HepG2 (cell line): ENCODE measurements around the gene XKR7. TPM values are rescaled to one million over a fixed set of nuclear protein-coding genes. Genes with fewer than 3 reads are reported as not detected.

Experiments used
- ATAC-seq: fragments of 200-7000 bp; cut with Tn5 transposase; 3 replicates; pipeline ENCODE4 v1.9.1; 2020; ENCODE audit warnings: mild to moderate bottlenecking, moderate library complexity
- BruUV-seq: library from RNA; stranded (reverse); fragments of 400-500 nt; replicated peaks from 2 replicates; lab custom pipeline; 2021; lab: Mats Ljungman, UMichigan
- CTCF ChIA-PET: fragments of 300-600 bp; formaldehyde crosslinking; extraction: SDS; loops from one replicate; lab custom pipeline; 2021; ENCODE audit warnings: low total read pairs, inconsistent platforms, low intra/inter-chr PET ratio; lab: Yijun Ruan, JAX
- POLR2A ChIA-PET: fragments of 350-600 bp; sonication (Branson Sonifier 250); formaldehyde crosslinking; loops from one replicate; lab custom pipeline; 2020; ENCODE audit warnings: antibody characterized with exemption, inconsistent platforms; lab: Yijun Ruan, JAX
- DNase-seq: peaks from one replicate; pipeline ENCODE4 v3.0.0-alpha.2; 2015; ENCODE audit warnings: low spot score
- FAIRE-seq: peaks from 3 replicates; lab custom pipeline; 2011; peaks lifted over from hg19 to GRCh38; lab: Jason Lieb, UNC
- H2AFZ ChIP-seq: one replicate; pipeline ENCODE4 v1.6.1; 2011; ENCODE audit warnings: low read length, inconsistent platforms
- H3K27ac ChIP-seq: fragments of 300-600 bp; 3 replicates; pipeline ENCODE4 v1.8.0; 2011; ENCODE audit warnings: mixed run types, mild to moderate bottlenecking, mixed read lengths, low read length, inconsistent platforms; ENCODE audit not compliant: insufficient read depth; ENCODE audit errors: extremely low read length
- H3K27me3 ChIP-seq, 2 experiments: fragments of 200-600 bp in 1 of 2; 2 replicates in 1 of 2; 3 replicates in 1 of 2; pipeline versions ENCODE4 v1.6.0 to v1.8.0; 2011; ENCODE audit warnings: low read length in 2 of 2, mild to moderate bottlenecking in 2 of 2, moderate library complexity in 2 of 2, inconsistent platforms in 1 of 2; ENCODE audit not compliant: insufficient read depth in 2 of 2, control insufficient read depth in 1 of 2
- H3K36me3 ChIP-seq, 2 experiments: fragments of 200-600 bp in 1 of 2; replicated peaks in 1 of 2; 2 replicates in 1 of 2; 3 replicates in 1 of 2; pipeline versions ENCODE4 v1.5.1 to v1.8.0; 2011; ENCODE audit warnings: low read length in 2 of 2, inconsistent platforms in 1 of 2; ENCODE audit not compliant: insufficient read depth in 2 of 2, control insufficient read depth in 1 of 2
- H3K4me1 ChIP-seq: 2 replicates; pipeline ENCODE4 v1.5.1; 2012; ENCODE audit warnings: low read length, inconsistent platforms; ENCODE audit not compliant: insufficient read depth
- H3K4me2 ChIP-seq: 2 replicates; pipeline ENCODE4 v1.6.0; 2011; ENCODE audit warnings: low read depth, low read length, inconsistent platforms
- H3K4me3 ChIP-seq, 3 experiments: fragments of 200-600 bp in 1 of 3; sonication (generic), shearing (Covaris generic) in 1 of 3; replicated peaks in 1 of 3; 2 replicates each; pipeline ENCODE4 v1.5.1; 2011 to 2016; ENCODE audit warnings: low read length in 3 of 3, inconsistent platforms in 2 of 3, low read depth in 2 of 3, mild to moderate bottlenecking in 2 of 3, control low read depth in 1 of 3, mixed read lengths in 1 of 3; ENCODE audit not compliant: insufficient read depth in 1 of 3
- H3K79me2 ChIP-seq: one replicate; pipeline ENCODE4 v1.6.1; 2011; ENCODE audit warnings: low read length, inconsistent platforms; ENCODE audit not compliant: insufficient read depth
- H3K9ac ChIP-seq: 2 replicates; pipeline ENCODE4 v1.6.0; 2011; ENCODE audit warnings: mild to moderate bottlenecking, low read depth, low read length, inconsistent platforms; ENCODE audit not compliant: insufficient read depth
- H3K9me3 ChIP-seq: 2 replicates; pipeline ENCODE4 v1.5.1; 2012; ENCODE audit warnings: mild to moderate bottlenecking, low read length
- H4K20me1 ChIP-seq: 2 replicates; pipeline ENCODE4 v1.6.0; 2011; ENCODE audit warnings: inconsistent platforms, mild to moderate bottlenecking, low read length, moderate library complexity; ENCODE audit not compliant: insufficient read depth
- CHD4 ChIP-seq: fragments of 200-600 bp; sonication (generic); IDR thresholded peaks from 2 replicates; pipeline ENCODE4 v1.7.0; 2017; ENCODE audit warnings: mild to moderate bottlenecking, low read length, borderline replicate concordance
- CTCF ChIP-seq: sonication (generic); formaldehyde crosslinking; IDR thresholded peaks from 2 replicates; pipeline ENCODE4 v1.5.0; 2020; ENCODE audit warnings: mild to moderate bottlenecking, missing genetic modification reagents, moderate library complexity
- GFI1 ChIP-seq: sonication (generic); formaldehyde crosslinking; IDR thresholded peaks from 2 replicates; pipeline ENCODE4 v1.5.0; 2020; ENCODE audit warnings: missing genetic modification reagents, mild to moderate bottlenecking, borderline replicate concordance
- HDAC6 ChIP-seq: fragments of 200-600 bp; sonication (generic); IDR thresholded peaks from 2 replicates; pipeline ENCODE4 v1.7.0; 2017; ENCODE audit warnings: mild to moderate bottlenecking, antibody characterized with exemption, low read length, low read depth
- HIVEP1 ChIP-seq: sonication (generic); formaldehyde crosslinking; IDR thresholded peaks from 2 replicates; pipeline ENCODE4 v1.4.0; 2020; ENCODE audit warnings: mild to moderate bottlenecking, missing genetic modification reagents
- JARID2 ChIP-seq: sonication (generic); formaldehyde crosslinking; IDR thresholded peaks from 2 replicates; pipeline ENCODE4 v1.8.1; 2023; ENCODE audit warnings: missing genetic modification reagents, inconsistent platforms; ENCODE audit not compliant: insufficient replicate concordance
- KLF12 ChIP-seq: sonication (generic); formaldehyde crosslinking; IDR thresholded peaks from 2 replicates; pipeline ENCODE4 v1.4.0; 2020; ENCODE audit warnings: missing genetic modification reagents, borderline replicate concordance
- KMT2A ChIP-seq: sonication (generic); formaldehyde crosslinking; IDR thresholded peaks from 2 replicates; pipeline ENCODE4 v1.4.0; 2020; ENCODE audit warnings: missing genetic modification reagents
- MAFF ChIP-seq: IDR thresholded peaks from 2 replicates; pipeline ENCODE4 v1.6.1; 2011; ENCODE audit warnings: low read depth, low read length, improper control_type of control experiment
- MAFK ChIP-seq, 2 experiments: IDR thresholded peaks in 1 of 2; conservative IDR thresholded peaks in 1 of 2; 2 replicates each; pipeline ENCODE4 v1.6.1; 2011; ENCODE audit warnings: improper control_type of control experiment in 2 of 2, low read length in 2 of 2
- NAIF1 ChIP-seq: sonication (generic); formaldehyde crosslinking; IDR thresholded peaks from 2 replicates; pipeline ENCODE4 v1.5.0; 2020; ENCODE audit warnings: mild to moderate bottlenecking, missing genetic modification reagents, borderline replicate concordance
- NFIC ChIP-seq: IDR thresholded peaks from 2 replicates; pipeline ENCODE4 v1.6.1; 2012; ENCODE audit warnings: mild to moderate bottlenecking, low read length, inconsistent platforms
- PHF20 ChIP-seq: sonication (generic); formaldehyde crosslinking; IDR thresholded peaks from 2 replicates; pipeline ENCODE4 v1.5.0; 2020; ENCODE audit warnings: mild to moderate bottlenecking, missing genetic modification reagents
- POLR2AphosphoS2 ChIP-seq: IDR thresholded peaks from 2 replicates; pipeline ENCODE4 v1.6.1; 2011; ENCODE audit warnings: low read depth, low read length, improper control_type of control experiment
- RAD21 ChIP-seq: fragments of 450-650 bp; formaldehyde crosslinking; IDR thresholded peaks from 2 replicates; pipeline ENCODE4 v1.5.0; 2020; ENCODE audit warnings: mild to moderate bottlenecking
- SIX4 ChIP-seq: sonication (generic); formaldehyde crosslinking; IDR thresholded peaks from 2 replicates; pipeline ENCODE4 v1.4.0; 2020; ENCODE audit warnings: missing genetic modification reagents
- SP4 ChIP-seq: sonication (generic); formaldehyde crosslinking; IDR thresholded peaks from 2 replicates; pipeline ENCODE4 v1.8.1; 2023; ENCODE audit warnings: mild to moderate bottlenecking, missing genetic modification reagents
- SRSF4 ChIP-seq: fragments of 200-400 bp; formaldehyde crosslinking; IDR thresholded peaks from one replicate; pipeline ENCODE4 v1.6.1; 2018; ENCODE audit warnings: mild to moderate bottlenecking, low read depth, low read length, moderate library complexity; ENCODE audit not compliant: poor library complexity, severe bottlenecking
- STAG1 ChIP-seq: sonication (generic); formaldehyde crosslinking; IDR thresholded peaks from 2 replicates; pipeline ENCODE4 v1.4.0; 2020; ENCODE audit warnings: missing genetic modification reagents
- TCF12 ChIP-seq, 2 experiments: fragments of 450-650 bp in 1 of 2; sonication (generic) in 1 of 2; formaldehyde crosslinking in 1 of 2; IDR thresholded peaks; 2 replicates each; pipeline versions ENCODE4 v1.6.1 to v1.8.0; 2017 to 2022; ENCODE audit warnings: antibody characterized with exemption in 1 of 2, mild to moderate bottlenecking in 1 of 2, missing genetic modification reagents in 1 of 2, moderate library complexity in 1 of 2
- ZBTB7A ChIP-seq: sonication (generic); formaldehyde crosslinking; IDR thresholded peaks from 2 replicates; pipeline ENCODE4 v1.8.0; 2022; ENCODE audit warnings: mild to moderate bottlenecking, missing genetic modification reagents
- ZMYM4 ChIP-seq: sonication (generic); formaldehyde crosslinking; IDR thresholded peaks from 2 replicates; pipeline ENCODE4 v1.8.1; 2023; ENCODE audit warnings: mild to moderate bottlenecking, missing genetic modification reagents
- ZNF3 ChIP-seq: IDR thresholded peaks from 2 replicates; pipeline ENCODE4 v1.7.0; 2017; ENCODE audit warnings: inconsistent platforms
- ZNF460 ChIP-seq: sonication (generic); formaldehyde crosslinking; IDR thresholded peaks from 2 replicates; pipeline ENCODE4 v1.5.1; 2020; ENCODE audit warnings: missing genetic modification reagents, mild to moderate bottlenecking, borderline replicate concordance
- ZNF577 ChIP-seq: sonication (generic); formaldehyde crosslinking; IDR thresholded peaks from 2 replicates; pipeline ENCODE4 v1.4.0; 2020; ENCODE audit warnings: mild to moderate bottlenecking, low read depth, missing genetic modification reagents, borderline replicate concordance
- WGBS: methylation state at CpG from one replicate; pipeline ENCODE4 v1.1.6; 2017; ENCODE audit warnings: low lambda C conversion rate; 5-methylcytosine and 5-hydroxymethylcytosine counted together
- in situ Hi-C: cut with HindIII; loops from 2 replicates; pipeline ENCODE4 v1.10.0; 2017; ENCODE audit warnings: low pct_unique_long_range_greater_than_20kb; ENCODE audit not compliant: extremely low pct_ligation_motif_present
- intact Hi-C: fragments of 100-400 bp; cut with micrococcal nuclease; formaldehyde crosslinking; loops from one replicate; pipeline ENCODE4 v1.10.0; 2022; ENCODE audit not compliant: unreplicated experiment
- polyA plus RNA-seq, 8 experiments: library from polyadenylated mRNA; depleted of rRNA in 3 of 8; stranded (reverse) in 7 of 8; unstranded in 1 of 8; fragments of >200 nt; fragmentation: Illumina TruSeq in 4 of 8; extraction: Trizol in 4 of 8; gene quantifications; 2 replicates each; pipeline versions ENCODE4 v1.2.1 to v1.2.3, GENCODE V29; 2011 to 2016; ENCODE audit warnings: low read depth in 4 of 8, missing spikeins in 1 of 8, mixed read lengths in 1 of 8; ENCODE audit not compliant: insufficient read depth in 1 of 8
- total RNA-seq, 5 experiments: library from RNA; depleted of rRNA; stranded (reverse); fragments of >200 nt; fragmentation: Illumina TruSeq; extraction: Trizol; gene quantifications; 2 replicates each; pipeline ENCODE4 v1.2.3, GENCODE V29; 2016; ENCODE audit warnings: low read depth in 1 of 5

XKR7 gene
- total and polyA plus RNA-seq, 2 of the 13 experiments (the other 11 are each of a cell fraction or from before 2014, with no cell fraction given), result not detected

GRCh38 chr20:31934968-31935764 lies 32.8 kb upstream of the XKR7 start:
- Histone ChIP-seq H4K20me1 (no peaks in the 10 kb centered on the region), H3K27me3 (peaks cover 0 to 15% of the 10 kb centered on the region in 2 experiments; a peak in 2 of 5 replicates), H3K4me2 (no peak overlapping the region), H3K9me3 (no peaks in the 10 kb centered on the region), H3K4me3 (no peak overlapping the region), H3K79me2 (no peaks in the 10 kb centered on the region), H3K4me1 (no peaks in the 10 kb centered on the region), H2AFZ (no peak overlapping the region), H3K9ac (no peak overlapping the region), H3K27ac (no peak overlapping the region), H3K36me3 (no peaks in the 10 kb centered on the region)
- intact Hi-C loops (no loop called here), in situ Hi-C loops (no loop called here)
- DNase-seq (peak; percentile 29), FAIRE-seq (no peak), ATAC-seq (peak; percentile 85)
- 6% methylated on average over 8 of the region's 8 CpGs for WGBS
- CTCF ChIA-PET, result no interaction called here
- POLR2A ChIA-PET, result interaction anchor here (1.2 kb wide), 1 partner anchor 17 kb away, joined by 5 read pairs; the partner anchor contains the start of gene PDRG1
- BruUV-seq, result no TSS peak
- TF ChIP-seq NAIF1, result no peak
- TF ChIP-seq HIVEP1 (CRISPR knock-in tag), result 0 out of 2 replicates have a peak, but pooled peaks have one; percentile 31
- no peak for TF ChIP-seq ZMYM4
- TF ChIP-seq CTCF (CRISPR knock-in tag), result peak; percentile 56
- no peak for TF ChIP-seq SIX4 (CRISPR knock-in tag)
- TF ChIP-seq ZNF460, result no peak
- peak; percentile 82 to 92 for TF ChIP-seq MAFK (conservative IDR thresholded peaks at IDR 0.05 in 1 of 2, IDR thresholded peaks at IDR 0.05 in 1 of 2; ENCODE audit: low read length in 2 of 2)
- no peak for TF ChIP-seq ZNF577
- no peak for TF ChIP-seq SRSF4
- TF ChIP-seq JARID2, result no peak
- TF ChIP-seq ZBTB7A, result 0 out of 2 replicates have a peak, but pooled peaks have one; percentile 29
- peak; percentile 20; the same call in 1 of the 2 replicates for TF ChIP-seq RAD21 (CRISPR knock-in tag)
- TF ChIP-seq STAG1 (CRISPR knock-in tag), result peak; percentile 40
- TF ChIP-seq GFI1 (CRISPR knock-in tag), result no peak
- TF ChIP-seq TCF12 (IDR thresholded peaks at IDR 0.05), result no peak
- TF ChIP-seq TCF12 (CRISPR knock-in tag; IDR thresholded peaks at IDR 0.05), result 0 out of 2 replicates have a peak, but pooled peaks have one; percentile 28
- TF ChIP-seq KMT2A (CRISPR knock-in tag), result no peak
- TF ChIP-seq KLF12 (CRISPR knock-in tag), result no peak
- 0 out of 2 replicates have a peak, but pooled peaks have one; percentile 29 for TF ChIP-seq PHF20
- peak; percentile 84 for TF ChIP-seq MAFF
- no peak for TF ChIP-seq CHD4
- no peak for TF ChIP-seq NFIC
- TF ChIP-seq HDAC6, result no peak
- TF ChIP-seq ZNF3 (CRISPR knock-in tag), result no peak
- no peak for TF ChIP-seq POLR2AphosphoS2
- no peak for TF ChIP-seq SP4
